IMR-90 (cell line): ENCODE data around the gene ARHGAP24. TPM values are rescaled to one million over a fixed set of nuclear protein-coding genes. Genes with fewer than 3 reads are reported as not detected.

Source experiments
- ATAC-seq: fragments of 200-7000 bp; cut with Tn5 transposase; 2 replicates; pipeline ENCODE4 v1.9.1; 2020; ENCODE audit warnings: low read depth, mild to moderate bottlenecking, moderate library complexity
- BruUV-seq: library from RNA; stranded (reverse); fragments of 400-500 nt; replicated peaks from 2 replicates; lab custom pipeline; 2021; lab: Mats Ljungman, UMichigan
- CTCF ChIA-PET: fragments of 300-600 bp; formaldehyde crosslinking; extraction: SDS; loops from one replicate; lab custom pipeline; 2021; ENCODE audit warnings: antibody characterized with exemption; lab: Yijun Ruan, JAX
- POLR2A ChIA-PET: fragments of 300-600 bp; sonication (Branson Sonifier 250); formaldehyde crosslinking; loops from one replicate; lab custom pipeline; 2022; ENCODE audit warnings: antibody characterized with exemption; ENCODE audit not compliant: unreplicated experiment; lab: Charles Lee
- DNase-seq: peaks from one replicate; pipeline ENCODE4 v3.0.0; 2013
- H2AFZ ChIP-seq: replicated peaks from 2 replicates; pipeline ENCODE3; 2013; ENCODE audit warnings: low read length, mild to moderate bottlenecking; ENCODE audit not compliant: poor library complexity
- H2AK5ac ChIP-seq: 2 replicates; pipeline ENCODE4 v1.6.1; 2013; ENCODE audit warnings: low read depth, low read length, inconsistent platforms
- H2AK9ac ChIP-seq: replicated peaks from 2 replicates; pipeline ENCODE3; 2013; ENCODE audit warnings: mild to moderate bottlenecking, low read depth, low read length, moderate library complexity; ENCODE audit not compliant: poor library complexity
- H2BK120ac ChIP-seq: 2 replicates; pipeline ENCODE4 v1.6.1; 2013; ENCODE audit warnings: low read depth, low read length, inconsistent platforms
- H2BK15ac ChIP-seq: 3 replicates; pipeline ENCODE4 v1.6.1; 2013; ENCODE audit warnings: low read depth, low read length, inconsistent platforms
- H2BK20ac ChIP-seq: 2 replicates; pipeline ENCODE4 v1.6.1; 2013; ENCODE audit warnings: low read depth, mild to moderate bottlenecking, inconsistent platforms, low read length, moderate library complexity
- H2BK5ac ChIP-seq: 2 replicates; pipeline ENCODE4 v1.6.1; 2013; ENCODE audit warnings: mild to moderate bottlenecking, low read depth, low read length, inconsistent platforms; ENCODE audit not compliant: poor library complexity, severe bottlenecking
- H3K14ac ChIP-seq: replicated peaks from 2 replicates; pipeline ENCODE4 v1.6.1; 2013; ENCODE audit warnings: low read depth, low read length, inconsistent platforms
- H3K18ac ChIP-seq: 2 replicates; pipeline ENCODE4 v1.6.1; 2013; ENCODE audit warnings: low read depth, low read length, control low read depth
- H3K23ac ChIP-seq: 2 replicates; pipeline ENCODE4 v1.6.1; 2013; ENCODE audit warnings: low read depth, low read length, inconsistent platforms
- H3K27ac ChIP-seq: 2 replicates; pipeline ENCODE4 v1.5.1; 2013; ENCODE audit warnings: mild to moderate bottlenecking, control low read depth, low read length; ENCODE audit not compliant: insufficient read depth
- H3K27me3 ChIP-seq: 2 replicates; pipeline ENCODE4 v1.6.1; 2013; ENCODE audit warnings: low read length; ENCODE audit not compliant: control insufficient read depth, insufficient read depth
- H3K36me3 ChIP-seq: 2 replicates; pipeline ENCODE4 v1.6.1; 2013; ENCODE audit warnings: low read length, mixed read lengths; ENCODE audit not compliant: control insufficient read depth, insufficient read depth
- H3K4ac ChIP-seq: 2 replicates; pipeline ENCODE4 v1.6.1; 2013; ENCODE audit warnings: low read depth, low read length, inconsistent platforms
- H3K4me1 ChIP-seq: 2 replicates; pipeline ENCODE4 v1.6.1; 2013; ENCODE audit warnings: low read length, mixed read lengths; ENCODE audit not compliant: control insufficient read depth, insufficient read depth
- H3K4me2 ChIP-seq: 2 replicates; pipeline ENCODE4 v1.6.1; 2013; ENCODE audit warnings: low read depth, mild to moderate bottlenecking, control low read depth, low read length, moderate library complexity
- H3K4me3 ChIP-seq: 2 replicates; pipeline ENCODE4 v1.5.1; 2013; ENCODE audit warnings: low read depth, mild to moderate bottlenecking, control low read depth, low read length, moderate library complexity; ENCODE audit not compliant: insufficient read depth
- H3K56ac ChIP-seq: 2 replicates; pipeline ENCODE4 v1.6.1; 2013; ENCODE audit warnings: low read length, inconsistent platforms; ENCODE audit not compliant: insufficient read depth; ENCODE audit errors: extremely low read depth
- H3K79me1 ChIP-seq, 2 experiments: 2 replicates each; pipeline ENCODE4 v1.6.1; 2013; ENCODE audit warnings: low read length in 2 of 2, inconsistent platforms in 1 of 2, low read depth in 1 of 2
- H3K9ac ChIP-seq: 2 replicates; pipeline ENCODE4 v1.6.1; 2013; ENCODE audit warnings: low read depth, low read length, control low read depth
- H3K9me1 ChIP-seq: 2 replicates; pipeline ENCODE4 v1.6.1; 2013; ENCODE audit warnings: low read length, inconsistent platforms; ENCODE audit not compliant: insufficient read depth
- H3K9me3 ChIP-seq: 2 replicates; pipeline ENCODE4 v1.6.1; 2013; ENCODE audit warnings: low read length; ENCODE audit not compliant: control insufficient read depth, insufficient read depth
- H4K20me1 ChIP-seq: 2 replicates; pipeline ENCODE4 v1.6.1; 2013; ENCODE audit warnings: low read length, inconsistent platforms; ENCODE audit not compliant: insufficient read depth
- H4K5ac ChIP-seq: 2 replicates; pipeline ENCODE4 v1.6.1; 2013; ENCODE audit warnings: mild to moderate bottlenecking, low read depth, low read length, control low read depth
- H4K8ac ChIP-seq, 2 experiments: 2 replicates each; pipeline ENCODE4 v1.6.1; 2013; ENCODE audit warnings: low read depth in 2 of 2, low read length in 2 of 2, control low read depth in 1 of 2, inconsistent platforms in 1 of 2
- H4K91ac ChIP-seq: 2 replicates; pipeline ENCODE4 v1.6.1; 2013; ENCODE audit warnings: low read depth, low read length, inconsistent platforms; ENCODE audit not compliant: insufficient read depth
- BHLHE40 ChIP-seq: fragments of 150-350 bp; IDR thresholded peaks from 2 replicates; pipeline ENCODE4 v1.6.1; 2016; ENCODE audit warnings: mild to moderate bottlenecking, low read depth, low read length
- ELK1 ChIP-seq: fragments of 150-350 bp; IDR thresholded peaks from 2 replicates; pipeline ENCODE4 v1.6.1; 2016; ENCODE audit warnings: low read depth, mild to moderate bottlenecking, low read length, moderate library complexity, borderline replicate concordance
- MAFK ChIP-seq: IDR thresholded peaks from 2 replicates; pipeline ENCODE4 v1.6.1; 2012; ENCODE audit warnings: low read depth, low read length, improper control_type of control experiment
- RAD21 ChIP-seq: IDR thresholded peaks from 2 replicates; pipeline ENCODE4 v1.6.1; 2012; ENCODE audit warnings: low read length, improper control_type of control experiment
- RFX5 ChIP-seq: IDR thresholded peaks from 2 replicates; pipeline ENCODE4 v1.8.0; 2012; ENCODE audit warnings: low read depth, mild to moderate bottlenecking, low read length, moderate library complexity
- WGBS, 2 experiments: methylation state at CpG; one replicate each; pipeline versions ENCODE4 v1.1.5 to v1.1.7; 2013; ENCODE audit warnings: missing lambda C conversion rate in 2 of 2; ENCODE audit not compliant: insufficient read length in 1 of 2; ENCODE audit errors: extremely low coverage in 2 of 2; 5-methylcytosine and 5-hydroxymethylcytosine counted together
- dilution Hi-C: fragments of 300-500 bp; cut with HindIII; formaldehyde crosslinking; loops from one replicate; pipeline ENCODE4 v1.14.3; 2018; ENCODE audit warnings: low sequenced_read_pairs; ENCODE audit not compliant: unreplicated experiment
- in situ Hi-C: fragments of 300-500 bp; cut with MboI; formaldehyde crosslinking; loops from 3 replicates; pipeline ENCODE4 v1.14.3; 2019; ENCODE audit warnings: low sequenced_read_pairs, inconsistent platforms, mixed read lengths
- intact Hi-C: fragments of 100-400 bp; cut with micrococcal nuclease; formaldehyde crosslinking; loops from 2 replicates; pipeline ENCODE4 v1.10.0; 2022
- polyA plus RNA-seq, 3 experiments: library from polyadenylated mRNA; depleted of rRNA; stranded (reverse); fragments of >200 nt; gene quantifications; 2 replicates each; pipeline ENCODE4 v1.2.3, GENCODE V29; 2012; ENCODE audit warnings: low replicate concordance in 1 of 3
- total RNA-seq: library from RNA; depleted of rRNA; stranded (reverse); fragments of >200 nt; gene quantifications from 2 replicates; pipeline ENCODE4 v1.2.3, GENCODE V29; 2012

The ARHGAP24 gene
- total and polyA plus RNA-seq, 2 of the 4 experiments (the other 2 are of a cell fraction), result 11.9 to 24.0 TPM

- no peak for TF ChIP-seq ELK1
- no peak for TF ChIP-seq MAFK
These were observed 361.9 kb downstream of the ARHGAP24 start (continued) for GRCh38 chr4:85836588-85837438.

- Histone ChIP-seq H3K4me1 (peaks cover 2% of the 10 kb centered on the region; the same call in 1 of the 2 replicates), H3K79me1 (peaks cover 21 to 32% of the 10 kb centered on the region in 2 experiments), H2BK5ac (no peak overlapping the region), H2AK9ac (no peak overlapping the region), H2AFZ (no peak overlapping the region), H3K4ac (no peak overlapping the region), H3K9ac (no peak overlapping the region), H3K14ac (no peak overlapping the region), H3K27ac (no peak overlapping the region), H3K9me1 (no peaks in the 10 kb centered on the region; the same call in 1 of the 2 replicates), H3K36me3 (no peaks in the 10 kb centered on the region), H3K4me3 (no peak overlapping the region), H3K4me2 (peak overlapping the region; percentile 16; the same call in 1 of the 2 replicates), H3K56ac (no peak overlapping the region), H3K27me3 (no peaks in the 10 kb centered on the region), H3K23ac (no peak overlapping the region), H2BK20ac (no peak overlapping the region), H2BK15ac (no peak overlapping the region), H4K5ac (no peak overlapping the region), H4K8ac (no peak overlapping the region), H2BK120ac (no peak overlapping the region), H3K9me3 (no peaks in the 10 kb centered on the region), H4K91ac (no peak overlapping the region), H2AK5ac (no peak overlapping the region), H3K18ac (no peak overlapping the region), H4K20me1 (no peaks in the 10 kb centered on the region; the same call in 1 of the 2 replicates)
- in situ Hi-C loops, result no loop called here
- ATAC-seq (no peak), DNase-seq (no peak)
- CTCF ChIA-PET, result interaction anchor here (0.7 to 1.5 kb wide), 2 partner anchors 10 to 71 kb away, joined by 3 to 4 read pairs; no protein-coding TSS in a partner anchor
- intact Hi-C loops, result no loop called here
- dilution Hi-C loops, result no loop called here
- no TSS peak for BruUV-seq
- WGBS, 2 experiments, result no CpG with 5 or more reads among the region's 4 CpGs
- POLR2A ChIA-PET, result no interaction called here
- TF ChIP-seq RAD21, result no peak
- no peak for TF ChIP-seq RFX5
- TF ChIP-seq BHLHE40, result no peak
These were observed 362.4 kb downstream of the ARHGAP24 start for GRCh38 chr4:85837439-85837733.
